Measurements from ENCODE around the gene LRMDA. TPM values are rescaled to one million over a fixed set of nuclear protein-coding genes. Genes with fewer than 3 reads are reported as not detected.

LRMDA gene
- total RNA-seq, 1 donor from 2014 or later = 0.96 TPM

- no peaks in the 10 kb centered on the region for H3K9me3 ChIP-seq
- H3K36me3 ChIP-seq = no peaks in the 10 kb centered on the region
- TF ChIP-seq CTCF (IDR thresholded peaks at IDR 0.05) = no peak
- intact Hi-C loops (cut with DNase I) = no loop called here
- H3K27me3 ChIP-seq = no peaks in the 10 kb centered on the region
- no peak for DNase-seq (ENCODE audit: low spot score in 2 of 2)
- H3K4me3 ChIP-seq = no peak overlapping the region
- H3K27ac ChIP-seq = no peak overlapping the region
- peaks cover 6 to 10% of the 10 kb centered on the region in 2 donors for H3K4me1 ChIP-seq
These were observed 866.9 kb downstream of the LRMDA start for GRCh38 chr10:76298329-76298728.

GRCh38 chr10:76299501-76299900, 868.1 kb downstream of the LRMDA start:
- intact Hi-C loops (cut with DNase I) = no loop called here
- TF ChIP-seq CTCF (IDR thresholded peaks at IDR 0.05) = no peak
- DNase-seq (ENCODE audit: low spot score in 2 of 2) = no peak
- no peaks in the 10 kb centered on the region for H3K36me3 ChIP-seq
- H3K27ac ChIP-seq = no peak overlapping the region
- no peak overlapping the region for H3K4me3 ChIP-seq
- H3K27me3 ChIP-seq = no peaks in the 10 kb centered on the region
- H3K4me1 ChIP-seq = peaks cover 4 to 6% of the 10 kb centered on the region in 2 donors
- no peaks in the 10 kb centered on the region for H3K9me3 ChIP-seq

- H3K4me3 ChIP-seq = no peak overlapping the region
- no peak for DNase-seq (ENCODE audit: low spot score in 2 of 2)
- H3K4me1 ChIP-seq = no peaks in the 10 kb centered on the region
- intact Hi-C loops (cut with DNase I) = loop anchor here (5.0 to 10.0 kb wide), 3 partner anchors 196 to 899 kb away; partner anchors contain the start of gene ZNF503
- TF ChIP-seq CTCF (IDR thresholded peaks at IDR 0.05) = no peak
- H3K9me3 ChIP-seq = no peaks in the 10 kb centered on the region
- no peaks in the 10 kb centered on the region for H3K27me3 ChIP-seq
- H3K36me3 ChIP-seq = no peaks in the 10 kb centered on the region
- H3K27ac ChIP-seq = no peak overlapping the region
These were observed 869.8 kb downstream of the LRMDA start for GRCh38 chr10:76301211-76301610.

GRCh38 chr10:76301950-76302349, 870.5 kb downstream of the LRMDA start:
- no peaks in the 10 kb centered on the region for H3K9me3 ChIP-seq
- no peak for TF ChIP-seq CTCF (IDR thresholded peaks at IDR 0.05)
- no peak for DNase-seq (ENCODE audit: low spot score in 2 of 2)
- intact Hi-C loops (cut with DNase I) = loop anchor here (5.0 to 10.0 kb wide), 3 partner anchors 197 to 900 kb away; partner anchors contain the start of gene ZNF503
- H3K27ac ChIP-seq = no peak overlapping the region
- H3K36me3 ChIP-seq = no peaks in the 10 kb centered on the region
- H3K27me3 ChIP-seq = no peaks in the 10 kb centered on the region
- H3K4me3 ChIP-seq = no peak overlapping the region
- no peaks in the 10 kb centered on the region for H3K4me1 ChIP-seq

GRCh38 chr10:76302481-76302880, 871.1 kb downstream of the LRMDA start:
- DNase-seq (ENCODE audit: low spot score in 2 of 2) = no peak
- no peaks in the 10 kb centered on the region for H3K36me3 ChIP-seq
- H3K4me1 ChIP-seq = no peaks in the 10 kb centered on the region
- H3K27ac ChIP-seq = no peak overlapping the region
- no peaks in the 10 kb centered on the region for H3K27me3 ChIP-seq
- no peaks in the 10 kb centered on the region for H3K9me3 ChIP-seq
- H3K4me3 ChIP-seq = no peak overlapping the region
- no peak for TF ChIP-seq CTCF (IDR thresholded peaks at IDR 0.05)
- intact Hi-C loops (cut with DNase I) = loop anchor here (5.0 to 10.0 kb wide), 3 partner anchors 198 to 900 kb away; partner anchors contain the start of gene ZNF503

Measured in ascending aorta (tissue), 2 donors.